Astrocyte (in vitro differentiated cells and primary cell): Measurements from ENCODE around the gene CDC45. TPM values are rescaled to one million over a fixed set of nuclear protein-coding genes. Genes with fewer than 3 reads are reported as not detected.

ENCODE experiments used
- DNase-seq: peaks from one replicate; pipeline ENCODE4 v3.0.0-alpha.2; 2010; ENCODE audit warnings: low read depth
- FAIRE-seq: peaks from 2 replicates; lab custom pipeline; 2011; peaks lifted over from hg19 to GRCh38; lab: Jason Lieb, UNC
- H2AFZ ChIP-seq: 2 replicates; pipeline ENCODE4 v1.6.0; 2012; ENCODE audit warnings: low read depth, low read length, inconsistent platforms
- H3K27ac ChIP-seq: 2 replicates; pipeline ENCODE4 v1.5.1; 2011; ENCODE audit warnings: low read depth, low read length, inconsistent platforms
- H3K27me3 ChIP-seq: 2 replicates; pipeline ENCODE4 v1.6.0; 2011; ENCODE audit warnings: low read length, inconsistent platforms; ENCODE audit not compliant: insufficient read depth
- H3K36me3 ChIP-seq: 2 replicates; pipeline ENCODE4 v1.5.1; 2011; ENCODE audit warnings: low read length, inconsistent platforms; ENCODE audit not compliant: insufficient read depth
- H3K4me1 ChIP-seq: 2 replicates; pipeline ENCODE4 v1.5.1; 2011; ENCODE audit warnings: low read length, inconsistent platforms; ENCODE audit not compliant: insufficient read depth
- H3K4me2 ChIP-seq: 2 replicates; pipeline ENCODE4 v1.6.0; 2012; ENCODE audit warnings: low read length, inconsistent platforms
- H3K4me3 ChIP-seq: 2 replicates; pipeline ENCODE4 v1.5.1; 2011; ENCODE audit warnings: low read depth, mild to moderate bottlenecking, low read length, inconsistent platforms; ENCODE audit not compliant: insufficient read depth
- H3K79me2 ChIP-seq: 2 replicates; pipeline ENCODE4 v1.6.0; 2012; ENCODE audit warnings: mild to moderate bottlenecking, low read length, inconsistent platforms; ENCODE audit not compliant: insufficient read depth
- H3K9ac ChIP-seq: 2 replicates; pipeline ENCODE4 v1.6.0; 2012; ENCODE audit warnings: mild to moderate bottlenecking, low read length, inconsistent platforms
- H3K9me3 ChIP-seq: 2 replicates; pipeline ENCODE4 v1.5.1; 2012; ENCODE audit warnings: low read depth, mild to moderate bottlenecking, low read length, inconsistent platforms; ENCODE audit not compliant: insufficient read depth
- H4K20me1 ChIP-seq: 2 replicates; pipeline ENCODE4 v1.6.0; 2012; ENCODE audit warnings: low read length, inconsistent platforms; ENCODE audit not compliant: insufficient read depth
- H3K27ac Mint-ChIP-seq: one replicate; pipeline ENCODE4 v1.8.0; 2021; ENCODE audit warnings: mild to moderate bottlenecking, mixed read lengths; ENCODE audit not compliant: unreplicated experiment
- H3K27me3 Mint-ChIP-seq: one replicate; pipeline ENCODE4 v1.8.0; 2021; ENCODE audit warnings: low read depth, mixed read lengths; ENCODE audit not compliant: unreplicated experiment
- H3K36me3 Mint-ChIP-seq: one replicate; pipeline ENCODE4 v1.8.0; 2021; ENCODE audit warnings: low read depth, mixed read lengths; ENCODE audit not compliant: unreplicated experiment
- H3K4me1 Mint-ChIP-seq: one replicate; pipeline ENCODE4 v1.8.0; 2021; ENCODE audit warnings: low read depth, mixed read lengths; ENCODE audit not compliant: unreplicated experiment
- H3K4me3 Mint-ChIP-seq: one replicate; pipeline ENCODE4 v1.8.0; 2021; ENCODE audit warnings: mild to moderate bottlenecking, moderate library complexity, mixed read lengths; ENCODE audit not compliant: unreplicated experiment
- H3K9me3 Mint-ChIP-seq: one replicate; pipeline ENCODE4 v1.8.0; 2021; ENCODE audit warnings: mild to moderate bottlenecking, mixed read lengths; ENCODE audit not compliant: unreplicated experiment
- CTCF ChIP-seq: IDR thresholded peaks from 2 replicates; pipeline ENCODE4 v1.5.1; 2011; ENCODE audit warnings: low read depth, mild to moderate bottlenecking, inconsistent platforms, low read length, moderate library complexity; ENCODE audit not compliant: insufficient read depth
- EZH2 ChIP-seq: IDR thresholded peaks from 2 replicates; pipeline ENCODE4 v1.6.1; 2012; ENCODE audit warnings: mild to moderate bottlenecking, low read length, inconsistent platforms; ENCODE audit not compliant: insufficient read depth
- total RNA-seq: library from RNA; stranded (reverse); gene quantifications from 2 replicates; pipeline ENCODE4 v1.2.1, GENCODE V29; 2021

The CDC45 gene
- total RNA-seq, 1 donor from 2014 or later: 2.1 TPM

- Histone ChIP-seq H3K4me3 (peak overlapping the region; percentile 82), H3K4me1 (peaks cover 15% of the 10 kb centered on the region), H3K27ac (peak overlapping the region; percentile 76), H4K20me1 (peaks cover 44% of the 10 kb centered on the region), H3K27me3 (no peaks in the 10 kb centered on the region), H3K79me2 (peaks cover 64% of the 10 kb centered on the region), H3K4me2 (peak overlapping the region; percentile 96), H3K9me3 (no peaks in the 10 kb centered on the region), H2AFZ (peak overlapping the region; percentile 49), H3K9ac (peak overlapping the region; percentile 85), H3K36me3 (peaks cover 9% of the 10 kb centered on the region)
- DNase-seq: no peak
- Mint-ChIP-seq H3K36me3 (peaks cover 11% of the 10 kb centered on the region), H3K27ac (peak overlapping the region; percentile 51), H3K4me3 (peak overlapping the region; percentile 85), H3K9me3 (no peaks in the 10 kb centered on the region), H3K4me1 (peaks cover 18% of the 10 kb centered on the region), H3K27me3 (no peaks in the 10 kb centered on the region)
- peak; percentile 11 for TF ChIP-seq CTCF
- no peak for TF ChIP-seq EZH2
- FAIRE-seq: no peak
Observed at GRCh38 chr22:19430890-19431541, 48.7 kb upstream of the CDC45 start.

- Histone ChIP-seq H3K9ac (peak within 1 kb of the TSS; percentile 86), H3K27ac (peak within 1 kb of the TSS; percentile 93), H3K36me3 (peaks cover 9% of the 10 kb centered on the region), H3K9me3 (no peaks in the 10 kb centered on the region), H2AFZ (peak within 1 kb of the TSS; percentile 86), H3K27me3 (no peaks in the 10 kb centered on the region), H3K79me2 (peaks cover 57% of the 10 kb centered on the region), H3K4me3 (peak within 1 kb of the TSS; percentile 82), H4K20me1 (peaks cover 38% of the 10 kb centered on the region), H3K4me1 (peaks cover 15% of the 10 kb centered on the region), H3K4me2 (peak within 1 kb of the TSS; percentile 96)
- DNase-seq (peak; percentile 72), FAIRE-seq (no peak)
- peak within 1 kb of the TSS; percentile 83 for H3K27ac Mint-ChIP-seq
- H3K4me3 Mint-ChIP-seq: peak within 1 kb of the TSS; percentile 94
- H3K27me3 Mint-ChIP-seq: no peaks in the 10 kb centered on the region
- TF ChIP-seq EZH2 (no peak), CTCF (no peak)
- peaks cover 18% of the 10 kb centered on the region for H3K4me1 Mint-ChIP-seq
- peaks cover 7% of the 10 kb centered on the region for H3K36me3 Mint-ChIP-seq
- no peaks in the 10 kb centered on the region for H3K9me3 Mint-ChIP-seq
Observed at GRCh38 chr22:19431649-19432132, 48.0 kb upstream of the CDC45 start, which contains the start of gene HIRA. HIRA (minus strand) TSS chr22:19431733; CDS start chr22:19431476, 257 bp downstream.
